GM12878 (cell line): ENCODE data around the gene RANBP1. TPM values are rescaled to one million over a fixed set of nuclear protein-coding genes. Genes with fewer than 3 reads are reported as not detected.

Source experiments
- ASH2L ChIP-seq: fragments of 300-600, 200-600 bp; sonication (generic); IDR thresholded peaks from 2 replicates; pipeline ENCODE4 v1.6.1; 2017; ENCODE audit warnings: low read depth, mild to moderate bottlenecking, borderline replicate concordance
- CTCF ChIP-seq, 3 experiments: IDR thresholded peaks in 2 of 3; conservative IDR thresholded peaks in 1 of 3; 2 replicates each; pipeline ENCODE4 v1.5.1; 2011; ENCODE audit warnings: low read depth in 3 of 3, low read length in 3 of 3, mild to moderate bottlenecking in 3 of 3, control low read depth in 2 of 3, moderate library complexity in 2 of 3, inconsistent platforms in 1 of 3, mixed read lengths in 1 of 3; ENCODE audit not compliant: control insufficient read depth in 2 of 3, insufficient read depth in 1 of 3; ENCODE audit errors: extremely low read depth in 1 of 3
- IRF4 ChIP-seq: IDR thresholded peaks from 2 replicates; pipeline ENCODE4 v1.6.1; 2011; ENCODE audit warnings: low read depth, low read length
- MAX ChIP-seq: IDR thresholded peaks from 2 replicates; pipeline ENCODE4 v1.6.1; 2012; ENCODE audit warnings: low read depth, low read length, improper control_type of control experiment
- NFYB ChIP-seq: IDR thresholded peaks from 2 replicates; pipeline ENCODE4 v1.6.1; 2011; ENCODE audit warnings: low read depth, mild to moderate bottlenecking, low read length, improper control_type of control experiment, moderate library complexity; ENCODE audit not compliant: insufficient read depth
- PKNOX1 ChIP-seq: fragments of 450-650 bp; IDR thresholded peaks from 2 replicates; pipeline ENCODE4 v1.6.1; 2016; ENCODE audit warnings: mild to moderate bottlenecking
- RAD21 ChIP-seq: IDR thresholded peaks from 2 replicates; pipeline ENCODE4 v1.6.1; 2011; ENCODE audit warnings: mild to moderate bottlenecking, low read depth, low read length, moderate library complexity; ENCODE audit not compliant: insufficient read depth
- RUNX3 ChIP-seq: IDR thresholded peaks from 2 replicates; pipeline ENCODE4 v1.6.1; 2012; ENCODE audit warnings: low read length, inconsistent platforms
- SP1 ChIP-seq: IDR thresholded peaks from one replicate; pipeline ENCODE4 v1.6.1; 2011; ENCODE audit warnings: low read depth, low read length
- TAF1 ChIP-seq: IDR thresholded peaks from 2 replicates; pipeline ENCODE4 v1.6.1; 2011; ENCODE audit warnings: mild to moderate bottlenecking, low read depth, low read length, borderline replicate concordance
- TCF3 ChIP-seq: IDR thresholded peaks from 2 replicates; pipeline ENCODE4 v1.6.1; 2012; ENCODE audit warnings: low read depth, mild to moderate bottlenecking, low read length, borderline replicate concordance; ENCODE audit not compliant: insufficient read depth
- USF2 ChIP-seq: IDR thresholded peaks from 2 replicates; pipeline ENCODE4 v1.6.1; 2011; ENCODE audit warnings: low read depth, low read length, improper control_type of control experiment, borderline replicate concordance
- YY1 ChIP-seq: IDR thresholded peaks from 2 replicates; pipeline ENCODE4 v1.6.1; 2011; ENCODE audit warnings: low read depth, mild to moderate bottlenecking, low read length
- ZNF207 ChIP-seq: fragments of 450-650 bp; IDR thresholded peaks from 2 replicates; pipeline ENCODE4 v1.6.1; 2014; ENCODE audit warnings: antibody characterized with exemption, mild to moderate bottlenecking, borderline replicate concordance
- ZNF622 ChIP-seq: fragments of 450-650 bp; IDR thresholded peaks from 2 replicates; pipeline ENCODE4 v1.6.1; 2017; ENCODE audit warnings: mild to moderate bottlenecking, inconsistent platforms
- polyA plus RNA-seq, 11 experiments: library from polyadenylated mRNA; depleted of rRNA in 4 of 11; unstranded in 6 of 11; stranded (reverse) in 5 of 11; fragments of >200 nt; fragmentation: Nextera tagmentation in 4 of 11; fragmentation: Illumina TruSeq in 1 of 11; extraction: Ambion mirVana in 4 of 11; extraction: Trizol in 1 of 11; gene quantifications; 1 replicate in 1 of 11; 2 replicates in 10 of 11; pipeline versions ENCODE4 v1.2.1 to v1.2.3, GENCODE V29; 2011 to 2016; ENCODE audit warnings: inconsistent platforms in 2 of 11, missing spikeins in 2 of 11, low read depth in 1 of 11
- total RNA-seq, 4 experiments: library from RNA; depleted of rRNA in 3 of 4; stranded (reverse); fragments of >200 nt in 3 of 4; fragmentation: Illumina TruSeq in 1 of 4; extraction: Trizol in 1 of 4; gene quantifications; 2 replicates each; pipeline versions ENCODE4 v1.2.1 to v1.2.3, GENCODE V29; 2013 to 2021

RANBP1 gene
- total and polyA plus RNA-seq, 10 of the 15 experiments (the other 5 are each of a cell fraction or from before 2014, with no cell fraction given), result 55.3 to 808 (median 394) TPM

GRCh38 chr22:20156611-20157429 is 40.9 kb downstream of the RANBP1 start (continued):
- TF ChIP-seq TCF3 (peak; percentile 89), ZNF207 (0 out of 2 replicates have a peak, but pooled peaks have one; percentile 31), TAF1 (no peak), SP1 (peak; percentile 47), NFYB (no peak), RAD21 (peak; percentile 100), RUNX3 (peak; percentile 38; the same call in 1 of the 2 replicates), USF2 (no peak), PKNOX1 (no peak), IRF4 (0 out of 2 replicates have a peak, but pooled peaks have one; percentile 35), MAX (no peak), YY1 (peak; percentile 68), ASH2L (no peak), CTCF (IDR thresholded peaks at IDR 0.05 in 2 of 3, conservative IDR thresholded peaks at IDR 0.05 in 1 of 3; ENCODE audit: control insufficient read depth in 2 of 3, extremely low read depth in 1 of 3, insufficient read depth in 1 of 3, low read depth in 3 of 3, low read length in 3 of 3) (peak; percentile 92 to 99 (median 98)), ZNF622 (no peak)
